ENCODE measurements around the gene GIMAP8. TPM values are rescaled to one million over a fixed set of nuclear protein-coding genes. Genes with fewer than 3 reads are reported as not detected.
A peak's percentile ranks its signal among the peaks of the same experiment; 100 is the strongest.

GIMAP8 gene
- total and polyA plus RNA-seq, 2 of the 8 experiments (the other 6 are each of a cell fraction or from before 2014, with no cell fraction given), result not detected

- H4K8ac ChIP-seq (ENCODE audit: extremely low read depth, insufficient read depth, low read length), result no peak overlapping the region
- H3K18ac ChIP-seq (ENCODE audit: extremely low read depth, low read length), result no peak overlapping the region
- H2BK120ac ChIP-seq (replicated peaks; ENCODE audit: low read depth, low read length), result no peak overlapping the region
- H3K4me3 ChIP-seq (ENCODE audit: extremely low read depth in 1 of 4, insufficient read depth in 2 of 4, low read depth in 3 of 4, low read length in 4 of 4), result no peak overlapping the region
- no peak overlapping the region for H4K5ac ChIP-seq (ENCODE audit: insufficient read length, low read depth, low read length)
- no peak overlapping the region for H3K4me2 ChIP-seq (ENCODE audit: insufficient read depth in 1 of 2, low read depth in 2 of 2, low read length in 2 of 2)
- ChIA-PET POLR2A (ENCODE audit: partially characterized antibody) (interaction anchor here (1.9 kb wide), 1 partner anchor 24 kb away, joined by 6 read pairs; a partner anchor contains a TSS), CTCF (ENCODE audit: partially characterized antibody) (interaction anchor here (0.9 to 1.0 kb wide), 2 partner anchors 14 to 72 kb away, joined by 3 read pairs; no protein-coding TSS in a partner anchor)
- H3K27ac ChIP-seq (ENCODE audit: low read depth, low read length), result no peak overlapping the region
- no peak overlapping the region for H3K56ac ChIP-seq (replicated peaks; ENCODE audit: insufficient read length, low read depth, low read length)
- 0 out of 4 replicates have a peak, but pooled peaks cover 0 to 2% of the 10 kb centered on the region in 2 experiments for H3K9me3 ChIP-seq (ENCODE audit: insufficient read depth in 2 of 2, low read depth in 1 of 2, low read length in 1 of 2)
- peaks cover 0 to 3% (median 0%) of the 10 kb centered on the region in 4 experiments; a peak in 1 of 7 replicates for H3K27me3 ChIP-seq (replicated peaks in 1 of 4; ENCODE audit: control insufficient read depth in 3 of 4, extremely low read depth in 1 of 4, insufficient read depth in 3 of 4, low read length in 3 of 4)
- H4K20me1 ChIP-seq (replicated peaks in 1 of 2; ENCODE audit: control insufficient read depth in 1 of 2, insufficient read depth in 2 of 2, low read length in 2 of 2), result no peaks in the 10 kb centered on the region
- H3K23ac ChIP-seq (ENCODE audit: insufficient read length), result no peak overlapping the region
- no peak overlapping the region for H3K9ac ChIP-seq (replicated peaks in 1 of 4; ENCODE audit: extremely low read depth in 1 of 4, low read depth in 3 of 4, low read length in 3 of 4)
- no peak overlapping the region for H2BK15ac ChIP-seq (ENCODE audit: low read length)
- H3K79me1 ChIP-seq (ENCODE audit: low read depth, low read length), result no peaks in the 10 kb centered on the region; the same call in 1 of the 2 replicates
- no peaks in the 10 kb centered on the region for H3K79me2 ChIP-seq (ENCODE audit: control insufficient read depth in 1 of 2, insufficient read depth in 2 of 2, low read length in 2 of 2)
- FAIRE-seq, result no peak
- TF ChIP-seq SIRT6 (IDR thresholded peaks at IDR 0.05; ENCODE audit: low read length) (no peak), SUZ12 (IDR thresholded peaks at IDR 0.05; ENCODE audit: low read length) (no peak)
- H4K91ac ChIP-seq (replicated peaks; ENCODE audit: insufficient read length, low read length), result no peak overlapping the region
- peak overlapping the region; percentile 39; the same call in 1 of the 2 replicates for H2AK5ac ChIP-seq (ENCODE audit: low read depth, low read length)
- no peak overlapping the region for H2BK5ac ChIP-seq (ENCODE audit: low read depth, low read length)
- 79% methylated on average over 7 of the region's 8 CpGs; no CpG with 5 or more reads in 1 of the 2 experiments for WGBS, 2 experiments (ENCODE audit: extremely low coverage in 1 of 2, insufficient coverage in 1 of 2, insufficient read length in 1 of 2, insufficient replicate concordance in 2 of 2, low coverage in 1 of 2, low lambda C conversion rate in 2 of 2, missing lambda C conversion rate in 1 of 2)
- DNase-seq (ENCODE audit: low read depth in 1 of 2, low spot score in 2 of 2), result no peak
- H3K4me1 ChIP-seq (replicated peaks in 1 of 4; ENCODE audit: control insufficient read depth in 3 of 4, insufficient read depth in 4 of 4, low read length in 3 of 4), result peaks cover 7 to 18% (median 13%) of the 10 kb centered on the region in 4 experiments
- peak overlapping the region; percentile 48; the same call in 1 of the 2 replicates for H2BK20ac ChIP-seq (ENCODE audit: low read length)
- no peak overlapping the region for H2AFZ ChIP-seq (ENCODE audit: low read length)
- H3K4ac ChIP-seq (replicated peaks; ENCODE audit: insufficient read length, low read depth, low read length), result no peak overlapping the region
- H3K14ac ChIP-seq (ENCODE audit: insufficient read length), result no peak overlapping the region
- H3K23me2 ChIP-seq (ENCODE audit: low read depth, low read length), result no peaks in the 10 kb centered on the region; the same call in 1 of the 2 replicates
- H2BK12ac ChIP-seq (ENCODE audit: low read depth, low read length), result peak overlapping the region; percentile 41; the same call in 1 of the 2 replicates
- H3K36me3 ChIP-seq (ENCODE audit: control insufficient read depth in 2 of 4, insufficient read depth in 4 of 4, low read length in 3 of 4), result no peaks in the 10 kb centered on the region; a peak in 1 of 8 replicates
Observed at GRCh38 chr7:150429699-150430098, 20.7 kb upstream of the GIMAP8 start.

Data from H1 (cell line).